COR-L47 (cell line): ENCODE results near the gene CACNA1G.

Source experiments
- DNase-seq: peaks from one replicate; lab custom pipeline; 2025; lab: John Stamatoyannopoulos, UW

Gene CACNA1G

GRCh38 chr17:50651661-50652060 lies 91.1 kb downstream of the CACNA1G start:
- no peak for DNase-seq

- DNase-seq, result no peak
These were observed 93.2 kb downstream of the CACNA1G start for GRCh38 chr17:50653738-50654137.

GRCh38 chr17:50656509-50656908 lies 96.0 kb downstream of the CACNA1G start:
- DNase-seq, result no peak

- DNase-seq, result no peak
These were observed 96.5 kb downstream of the CACNA1G start for GRCh38 chr17:50657054-50657453.

GRCh38 chr17:50657627-50658026 lies 97.1 kb downstream of the CACNA1G start:
- no peak for DNase-seq

GRCh38 chr17:50658616-50659015 lies 98.1 kb downstream of the CACNA1G start:
- DNase-seq, result no peak

GRCh38 chr17:50659179-50659578 lies 98.7 kb downstream of the CACNA1G start:
- DNase-seq, result no peak

- DNase-seq, result peak; percentile 16
These were observed 99.7 kb downstream of the CACNA1G start for GRCh38 chr17:50660042-50660886.

GRCh38 chr17:50660887-50661345 lies 100.4 kb downstream of the CACNA1G start:
- DNase-seq, result no peak

- no peak for DNase-seq
These were observed 100.8 kb downstream of the CACNA1G start for GRCh38 chr17:50661348-50661747.

GRCh38 chr17:50661795-50662391 lies 101.4 kb downstream of the CACNA1G start:
- peak; percentile 11 for DNase-seq

- DNase-seq, result no peak
These were observed 102.2 kb downstream of the CACNA1G start for GRCh38 chr17:50662632-50663225.

- DNase-seq, result no peak
These were observed 103.4 kb downstream of the CACNA1G start for GRCh38 chr17:50663812-50664374.

- no peak for DNase-seq
These were observed 104.4 kb downstream of the CACNA1G start for GRCh38 chr17:50664788-50665458.

- no peak for DNase-seq
These were observed 105.3 kb downstream of the CACNA1G start for GRCh38 chr17:50665838-50666237.

- no peak for DNase-seq
These were observed 105.8 kb downstream of the CACNA1G start for GRCh38 chr17:50666316-50666715.

- no peak for DNase-seq
These were observed 106.9 kb downstream of the CACNA1G start for GRCh38 chr17:50667259-50668024.

GRCh38 chr17:50668025-50668837 lies 107.7 kb downstream of the CACNA1G start:
- DNase-seq, result no peak

GRCh38 chr17:50668838-50669581 lies 108.5 kb downstream of the CACNA1G start:
- DNase-seq, result no peak

GRCh38 chr17:50672071-50672470 lies 111.6 kb downstream of the CACNA1G start:
- no peak for DNase-seq
